ENCODE measurements around the gene WDR18.
A peak's percentile ranks its signal among the peaks of the same experiment; 100 is the strongest.

The WDR18 gene

GRCh38 chr19:963486-963951 lies 20.6 kb upstream of the WDR18 start:
- no peak for TF ChIP-seq CTCF (IDR thresholded peaks at IDR 0.05; ENCODE audit: extremely low read depth, missing control alignments)
- DNase-seq (ENCODE audit: low spot score), result no peak

DNA sequence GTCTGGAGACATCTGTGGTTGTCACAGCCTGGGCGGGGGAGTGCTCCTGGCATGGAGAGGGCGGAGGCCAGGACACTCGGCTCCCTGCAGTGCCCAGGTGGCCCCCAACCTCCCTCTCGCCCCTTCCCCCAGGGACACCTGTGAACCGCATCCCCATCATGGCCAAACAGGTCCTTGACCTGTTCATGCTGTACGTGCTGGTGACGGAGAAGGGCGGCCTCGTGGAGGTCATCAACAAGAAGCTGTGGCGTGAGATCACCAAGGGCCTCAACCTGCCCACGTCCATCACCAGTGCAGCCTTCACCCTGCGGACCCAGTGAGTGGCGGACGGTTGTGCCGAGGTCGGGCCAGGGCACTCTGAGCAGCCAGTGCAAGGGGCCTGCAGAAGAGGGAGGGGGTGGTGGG lies 20.0 kb upstream of the WDR18 start:
- TF ChIP-seq CTCF (IDR thresholded peaks at IDR 0.05; ENCODE audit: extremely low read depth, missing control alignments), result no peak
- DNase-seq (ENCODE audit: low spot score), result no peak

DNA sequence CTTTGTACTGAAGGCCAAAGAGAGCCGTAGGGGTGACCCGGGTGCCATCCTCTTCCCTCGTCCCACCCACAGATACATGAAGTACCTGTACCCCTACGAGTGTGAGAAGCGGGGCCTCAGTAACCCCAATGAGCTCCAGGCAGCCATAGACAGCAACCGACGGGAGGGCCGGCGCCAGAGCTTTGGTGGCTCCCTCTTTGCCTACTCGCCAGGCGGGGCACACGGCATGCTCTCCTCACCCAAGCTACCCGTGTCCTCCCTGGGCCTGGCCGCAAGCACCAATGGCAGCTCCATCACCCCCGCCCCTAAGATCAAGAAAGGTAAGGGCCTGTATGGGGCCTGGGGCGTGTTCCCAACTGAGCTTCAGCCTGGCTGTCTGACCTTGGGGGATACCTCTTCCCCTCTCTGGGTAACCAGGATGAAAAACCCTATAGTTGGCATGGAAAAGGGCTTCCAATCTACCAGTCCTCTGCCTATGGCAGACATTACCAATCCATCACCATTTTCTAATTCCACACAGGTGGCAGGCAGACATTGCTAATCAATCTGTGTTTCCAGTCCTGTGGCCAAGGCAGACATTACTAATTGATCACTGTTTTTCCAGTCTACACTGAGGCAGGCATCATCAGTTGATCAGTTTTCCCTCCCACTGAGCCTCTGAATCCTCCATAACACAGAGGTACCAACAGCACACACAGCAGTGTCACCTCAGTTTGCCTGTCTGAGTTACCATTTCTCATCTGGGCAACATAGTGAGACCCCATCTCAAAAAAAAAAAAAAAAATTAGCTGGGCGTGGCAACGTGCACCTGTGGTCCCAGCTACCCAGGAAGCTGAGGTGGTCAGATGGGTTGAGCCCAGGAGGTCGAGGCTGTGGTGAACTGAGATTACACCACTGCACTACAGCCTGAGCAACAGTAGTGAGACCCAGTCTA lies 19.1 kb upstream of the WDR18 start:
- TF ChIP-seq CTCF (IDR thresholded peaks at IDR 0.05; ENCODE audit: extremely low read depth, missing control alignments), result no peak
- no peak for DNase-seq (ENCODE audit: low spot score)

- DNase-seq (ENCODE audit: low spot score), result no peak
- no peak for TF ChIP-seq CTCF (IDR thresholded peaks at IDR 0.05; ENCODE audit: extremely low read depth, missing control alignments)
These were observed 17.6 kb upstream of the WDR18 start for GRCh38 chr19:966485-967088.

- DNase-seq (ENCODE audit: low spot score), result no peak
- peak; percentile 57 for TF ChIP-seq CTCF (IDR thresholded peaks at IDR 0.05; ENCODE audit: extremely low read depth, missing control alignments)
These were observed 13.4 kb upstream of the WDR18 start for GRCh38 chr19:970695-971094.

- DNase-seq (ENCODE audit: low spot score), result no peak
- TF ChIP-seq CTCF (IDR thresholded peaks at IDR 0.05; ENCODE audit: extremely low read depth, missing control alignments), result no peak
These were observed 12.3 kb upstream of the WDR18 start for GRCh38 chr19:971795-972194.

- no peak for TF ChIP-seq CTCF (IDR thresholded peaks at IDR 0.05; ENCODE audit: extremely low read depth, missing control alignments)
- no peak for DNase-seq (ENCODE audit: low spot score)
These were observed 11.9 kb upstream of the WDR18 start for GRCh38 chr19:972281-972680.

Data from GM20000 (cell line).